Measurements from ENCODE around the gene SLC24A1.

The SLC24A1 gene

GRCh38 chr15:65682404-65682911 is 60.7 kb downstream of the SLC24A1 start:
- no peak for DNase-seq (ENCODE audit: low read depth)
- no peak for TF ChIP-seq CTCF (IDR thresholded peaks at IDR 0.05; ENCODE audit: insufficient read depth, low read depth, low read length, missing control alignments)
- H3K4me3 ChIP-seq (ENCODE audit: low read depth, low read length) = no peak overlapping the region

- peak; percentile 31 for DNase-seq (ENCODE audit: low read depth)
- H3K4me3 ChIP-seq (ENCODE audit: low read depth, low read length) = no peak overlapping the region
- no peak for TF ChIP-seq CTCF (IDR thresholded peaks at IDR 0.05; ENCODE audit: insufficient read depth, low read depth, low read length, missing control alignments)
Measured at GRCh38 chr15:65688462-65688861, 66.7 kb downstream of the SLC24A1 start.

DNA sequence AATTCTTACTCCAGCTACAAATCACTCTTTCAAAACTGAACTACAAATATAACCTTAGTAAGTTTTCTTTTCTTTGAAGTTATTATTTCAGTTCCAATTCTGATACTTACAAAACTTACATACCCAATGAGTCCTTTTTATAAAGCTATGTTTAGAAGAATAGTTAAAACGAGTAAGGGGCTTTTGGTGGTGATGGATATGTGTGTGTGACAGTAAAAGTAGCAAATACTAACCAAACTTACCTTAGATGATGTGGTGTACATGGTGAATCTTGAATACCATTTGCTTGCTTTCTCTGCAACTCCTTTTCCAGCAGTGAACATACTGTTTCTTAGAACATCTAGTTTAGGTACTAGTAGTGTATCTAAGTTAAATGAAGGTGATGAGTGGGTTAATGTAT is 68.4 kb downstream of the SLC24A1 start:
- TF ChIP-seq CTCF (IDR thresholded peaks at IDR 0.05; ENCODE audit: insufficient read depth, low read depth, low read length, missing control alignments) = no peak
- no peak overlapping the region for H3K4me3 ChIP-seq (ENCODE audit: low read depth, low read length)
- DNase-seq (ENCODE audit: low read depth) = no peak

GRCh38 chr15:65690778-65691177 is 69.0 kb downstream of the SLC24A1 start:
- H3K4me3 ChIP-seq (ENCODE audit: low read depth, low read length) = no peak overlapping the region
- no peak for TF ChIP-seq CTCF (IDR thresholded peaks at IDR 0.05; ENCODE audit: insufficient read depth, low read depth, low read length, missing control alignments)
- DNase-seq (ENCODE audit: low read depth) = no peak

- TF ChIP-seq CTCF (IDR thresholded peaks at IDR 0.05; ENCODE audit: insufficient read depth, low read depth, low read length, missing control alignments) = no peak
- H3K4me3 ChIP-seq (ENCODE audit: low read depth, low read length) = no peak overlapping the region
- DNase-seq (ENCODE audit: low read depth) = no peak
Measured at GRCh38 chr15:65695081-65695480, 73.3 kb downstream of the SLC24A1 start.
